Dendritic cell treated with granulocyte-macrophage colony-stimulating factor and Interleukin-4, amounts not matched to agents 40 ng/mL and 50 ng/mL, for 4 days (primary cell): ENCODE results near the gene CYYR1.

Source experiments
- H3K27ac Mint-ChIP-seq: one replicate; pipeline ENCODE4 v1.8.0; 2022; ENCODE audit warnings: mild to moderate bottlenecking, mixed read lengths
- H3K27me3 Mint-ChIP-seq: one replicate; pipeline ENCODE4 v1.8.0; 2022; ENCODE audit warnings: mild to moderate bottlenecking, mixed read lengths
- H3K36me3 Mint-ChIP-seq: one replicate; pipeline ENCODE4 v1.8.0; 2022; ENCODE audit warnings: low read depth, mixed read lengths
- H3K4me1 Mint-ChIP-seq: one replicate; pipeline ENCODE4 v1.8.0; 2022; ENCODE audit warnings: low read depth, mixed read lengths
- H3K4me3 Mint-ChIP-seq: one replicate; pipeline ENCODE4 v1.8.0; 2022; ENCODE audit warnings: mild to moderate bottlenecking, moderate library complexity, mixed read lengths
- H3K9me3 Mint-ChIP-seq: one replicate; pipeline ENCODE4 v1.8.0; 2022; ENCODE audit warnings: mixed read lengths
- intact Hi-C: fragments of 100-400 bp; cut with micrococcal nuclease; formaldehyde crosslinking; loops from one replicate; pipeline ENCODE4 v1.15.0; 2022

The CYYR1 gene

DNA sequence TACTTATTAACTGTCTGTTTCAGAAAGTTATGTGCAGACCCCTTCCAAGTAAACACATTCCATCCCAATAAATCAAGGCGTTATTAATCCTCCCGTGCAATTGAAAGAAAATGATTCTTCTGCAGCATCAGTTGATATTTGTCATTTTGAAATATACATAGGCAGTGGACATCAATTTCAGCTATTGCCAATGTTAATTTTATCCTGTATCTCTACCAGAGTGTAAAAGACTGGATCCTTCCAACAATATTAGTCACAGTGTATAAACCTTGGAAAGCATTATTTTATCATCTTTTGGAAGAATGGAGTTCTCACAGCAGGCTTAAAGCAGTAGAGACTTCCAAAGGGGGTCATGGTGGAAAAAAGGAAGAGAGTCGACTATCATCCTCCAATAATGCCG, 150.4 kb downstream of the CYYR1 start:
- Mint-ChIP-seq H3K27me3 (no peaks in the 10 kb centered on the region), H3K27ac (no peak overlapping the region), H3K4me1 (no peaks in the 10 kb centered on the region), H3K36me3 (no peaks in the 10 kb centered on the region), H3K9me3 (no peaks in the 10 kb centered on the region), H3K4me3 (no peak overlapping the region)
- intact Hi-C loops = no loop called here

DNA sequence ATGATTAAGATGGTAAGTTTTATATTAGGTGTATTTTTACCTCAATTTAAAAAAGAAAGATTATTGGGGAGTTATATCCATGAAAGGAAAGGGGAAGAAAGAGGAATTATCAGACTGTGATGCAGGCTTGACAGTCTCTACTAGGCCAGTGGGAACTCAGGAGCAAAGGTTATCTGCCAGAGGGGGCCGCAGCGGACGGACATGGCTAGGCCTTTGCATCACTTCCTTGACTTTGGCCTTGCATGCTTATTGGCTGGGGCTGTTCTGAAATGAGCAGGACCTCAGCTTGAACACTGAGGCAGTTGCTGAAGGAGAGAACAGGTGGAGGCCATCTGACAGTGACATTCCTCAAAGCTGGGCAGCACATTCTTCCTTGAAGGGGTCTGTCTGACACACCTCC, 150.9 kb downstream of the CYYR1 start:
- Mint-ChIP-seq H3K27me3 (no peaks in the 10 kb centered on the region), H3K27ac (no peak overlapping the region), H3K36me3 (no peaks in the 10 kb centered on the region), H3K4me1 (no peaks in the 10 kb centered on the region), H3K9me3 (no peaks in the 10 kb centered on the region), H3K4me3 (no peak overlapping the region)
- intact Hi-C loops = no loop called here

DNA sequence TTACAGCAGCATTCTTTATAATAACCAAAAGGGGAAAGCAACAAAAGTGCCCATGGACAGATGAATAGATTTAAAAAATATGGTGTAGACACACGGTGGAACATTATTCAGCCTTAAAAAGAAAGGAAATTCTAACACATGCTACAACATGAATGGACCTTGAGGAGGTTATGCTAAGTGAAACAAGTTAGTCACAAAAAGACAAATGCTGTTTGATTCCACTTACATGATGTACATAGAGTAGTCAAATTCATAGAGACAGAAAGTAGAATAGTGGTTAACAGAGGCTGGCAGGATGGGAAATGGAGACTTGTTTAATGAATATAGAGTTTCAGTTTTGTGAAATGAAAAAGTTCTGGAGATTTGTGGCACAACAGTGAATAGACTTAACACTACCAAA, 151.4 kb downstream of the CYYR1 start:
- intact Hi-C loops = no loop called here
- H3K27me3 Mint-ChIP-seq = no peaks in the 10 kb centered on the region

More for the DNA sequence above, 151.4 kb downstream of the CYYR1 start:
- H3K4me1 Mint-ChIP-seq = no peaks in the 10 kb centered on the region
- no peaks in the 10 kb centered on the region for H3K36me3 Mint-ChIP-seq
- H3K9me3 Mint-ChIP-seq = no peaks in the 10 kb centered on the region
- H3K4me3 Mint-ChIP-seq = no peak overlapping the region
- H3K27ac Mint-ChIP-seq = no peak overlapping the region
